ENCODE measurements around the gene SLC31A2.

The SLC31A2 gene

GRCh38 chr9:113173341-113173740 lies 22.5 kb downstream of the SLC31A2 start:
- no peaks in the 10 kb centered on the region for H3K27me3 ChIP-seq
- peaks cover 0 to 77% (median 0%) of the 10 kb centered on the region in 11 experiments; a peak in 5 of 22 replicates for H4K20me1 ChIP-seq
- no peak overlapping the region for H3K9ac ChIP-seq
- H3K36me3 ChIP-seq: peaks cover 93 to 100% (median 96%) of the 10 kb centered on the region in 11 experiments
- no peak overlapping the region for H3K4me3 ChIP-seq
- no peak overlapping the region for H3K27ac ChIP-seq
- peaks cover 0 to 15% (median 0%) of the 10 kb centered on the region in 10 experiments; a peak in 4 of 20 replicates for H3K4me1 ChIP-seq
- no peak overlapping the region for H3K4me2 ChIP-seq
- H3K9me3 ChIP-seq (replicated peaks in 1 of 11): peaks cover 0 to 16% (median 7%) of the 10 kb centered on the region in 11 experiments; a peak in 9 of 22 replicates
- TF ChIP-seq Cebpa-rat (IDR thresholded peaks at IDR 0.05): no peak

- peaks cover 0 to 16% (median 7%) of the 10 kb centered on the region in 11 experiments; a peak in 9 of 22 replicates for H3K9me3 ChIP-seq (replicated peaks in 1 of 11)
- no peak overlapping the region for H3K4me2 ChIP-seq
- no peaks in the 10 kb centered on the region for H3K27me3 ChIP-seq
- peaks cover 0 to 22% (median 0%) of the 10 kb centered on the region in 10 experiments; a peak in 4 of 20 replicates for H3K4me1 ChIP-seq
- no peak overlapping the region for H3K4me3 ChIP-seq
- peaks cover 0 to 56% (median 0%) of the 10 kb centered on the region in 11 experiments; a peak in 3 of 22 replicates for H4K20me1 ChIP-seq
- no peak overlapping the region for H3K9ac ChIP-seq
- H3K36me3 ChIP-seq: peaks cover 94 to 100% (median 97%) of the 10 kb centered on the region in 11 experiments
- peak overlapping the region in 1 of 11 experiments; percentile 21; a peak in 1 of 22 replicates for H3K27ac ChIP-seq
- no peak for TF ChIP-seq Cebpa-rat (IDR thresholded peaks at IDR 0.05)
Measured at GRCh38 chr9:113176803-113177202, 26.0 kb downstream of the SLC31A2 start.

DNA sequence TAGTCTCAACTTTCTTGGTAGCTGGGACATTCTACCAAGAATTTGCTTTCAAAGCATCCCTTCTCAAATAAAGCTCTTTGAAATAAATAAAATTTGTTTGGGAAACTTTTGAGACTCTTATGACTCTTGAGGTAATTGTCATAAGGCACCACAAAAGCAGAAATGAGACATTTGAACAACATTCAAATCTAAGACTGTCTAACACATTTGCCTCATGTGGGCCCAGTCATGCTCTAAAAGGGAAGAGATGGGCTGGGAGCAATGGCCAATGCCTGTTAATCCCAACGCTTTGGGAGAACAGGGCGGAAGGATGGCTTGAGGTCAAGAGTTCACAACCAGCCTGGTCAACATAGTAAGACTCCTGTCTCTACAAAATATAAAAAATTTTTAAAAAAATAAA lies 26.4 kb downstream of the SLC31A2 start:
- H3K4me1 ChIP-seq: peaks cover 0 to 26% (median 0%) of the 10 kb centered on the region in 10 experiments; a peak in 4 of 20 replicates
- peaks cover 0 to 56% (median 0%) of the 10 kb centered on the region in 11 experiments; a peak in 3 of 22 replicates for H4K20me1 ChIP-seq
- peak overlapping the region in 1 of 11 experiments; percentile 21; a peak in 2 of 22 replicates for H3K27ac ChIP-seq
- H3K4me2 ChIP-seq: no peak overlapping the region
- H3K9ac ChIP-seq: no peak overlapping the region
- TF ChIP-seq Cebpa-rat (IDR thresholded peaks at IDR 0.05): no peak
- H3K9me3 ChIP-seq (replicated peaks in 1 of 11): peaks cover 0 to 16% (median 6%) of the 10 kb centered on the region in 11 experiments; a peak in 9 of 22 replicates
- H3K27me3 ChIP-seq: no peaks in the 10 kb centered on the region
- H3K36me3 ChIP-seq: peaks cover 97 to 100% (median 98%) of the 10 kb centered on the region in 11 experiments
- no peak overlapping the region for H3K4me3 ChIP-seq

GRCh38 chr9:113178087-113178486 lies 27.3 kb downstream of the SLC31A2 start:
- no peaks in the 10 kb centered on the region for H3K27me3 ChIP-seq
- peaks cover 0 to 52% (median 0%) of the 10 kb centered on the region in 11 experiments; a peak in 3 of 22 replicates for H4K20me1 ChIP-seq
- no peak overlapping the region for H3K9ac ChIP-seq
- H3K4me3 ChIP-seq: no peak overlapping the region
- H3K27ac ChIP-seq: no peak overlapping the region
- H3K4me1 ChIP-seq: peaks cover 0 to 31% (median 0%) of the 10 kb centered on the region in 10 experiments; a peak in 5 of 20 replicates
- peak overlapping the region in 1 of 11 experiments; percentile 36; a peak in 1 of 22 replicates for H3K4me2 ChIP-seq
- TF ChIP-seq Cebpa-rat (IDR thresholded peaks at IDR 0.05): no peak
- peaks cover 0 to 8% (median 0%) of the 10 kb centered on the region in 11 experiments; a peak in 5 of 22 replicates for H3K9me3 ChIP-seq (replicated peaks in 1 of 11)
- peaks cover 97 to 100% (median 98%) of the 10 kb centered on the region in 11 experiments for H3K36me3 ChIP-seq

DNA sequence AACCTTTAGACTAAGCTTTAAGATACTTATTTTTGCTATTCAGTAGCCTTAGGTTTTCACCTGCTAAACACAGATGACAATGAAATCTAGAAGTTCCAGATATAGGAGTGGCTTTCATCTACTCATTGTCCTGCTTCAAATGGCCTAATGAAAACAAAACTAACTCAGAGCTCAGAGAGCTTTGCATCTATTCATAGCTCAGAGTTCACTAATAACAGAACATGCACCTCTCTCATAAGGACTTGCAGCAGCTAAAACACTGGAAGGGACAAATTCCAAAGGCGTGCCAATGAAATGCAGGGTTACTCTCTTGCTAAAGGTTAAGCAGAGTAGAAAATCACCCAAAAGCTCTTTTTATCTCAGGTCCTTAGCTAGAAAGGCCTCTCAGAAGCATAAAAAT lies 29.0 kb downstream of the SLC31A2 start:
- no peak overlapping the region for H3K27ac ChIP-seq
- no peak overlapping the region for H3K4me2 ChIP-seq
- H3K36me3 ChIP-seq: peaks cover 98 to 100% (median 100%) of the 10 kb centered on the region in 11 experiments

DNA sequence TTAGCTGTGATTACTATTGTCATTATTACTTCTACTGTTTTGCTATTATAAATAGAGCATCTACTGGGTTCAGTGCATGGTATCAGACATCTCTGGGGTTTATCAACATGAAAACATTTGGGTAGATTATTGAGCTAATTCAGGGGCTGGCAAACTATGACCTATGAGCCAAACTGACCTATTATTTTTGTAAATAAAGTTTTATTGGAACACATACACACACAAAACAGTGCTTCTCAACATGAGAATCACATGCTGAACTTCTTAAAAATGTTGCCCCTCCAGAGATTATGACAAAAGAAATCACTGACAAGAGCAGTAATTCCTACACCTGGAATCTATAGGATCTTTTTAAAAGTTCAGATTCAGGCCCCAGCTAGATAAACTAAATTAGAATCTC lies 30.4 kb downstream of the SLC31A2 start:
- H3K4me2 ChIP-seq: no peak overlapping the region
- no peak overlapping the region for H3K9ac ChIP-seq
- no peak overlapping the region for H3K4me3 ChIP-seq
- no peak overlapping the region for H3K27ac ChIP-seq
- peaks cover 99 to 100% (median 100%) of the 10 kb centered on the region in 11 experiments for H3K36me3 ChIP-seq
- TF ChIP-seq Cebpa-rat (IDR thresholded peaks at IDR 0.05): no peak
- H3K4me1 ChIP-seq: peaks cover 0 to 62% (median 0%) of the 10 kb centered on the region in 10 experiments; a peak in 6 of 20 replicates
- peaks cover 0 to 34% (median 0%) of the 10 kb centered on the region in 11 experiments; a peak in 3 of 22 replicates for H4K20me1 ChIP-seq
- no peaks in the 10 kb centered on the region for H3K27me3 ChIP-seq
- H3K9me3 ChIP-seq (replicated peaks in 1 of 11): no peaks in the 10 kb centered on the region

More for the DNA sequence above, 29.0 kb downstream of the SLC31A2 start:
- H4K20me1 ChIP-seq: peaks cover 0 to 44% (median 0%) of the 10 kb centered on the region in 11 experiments; a peak in 3 of 22 replicates
- H3K4me3 ChIP-seq: no peak overlapping the region
- no peaks in the 10 kb centered on the region for H3K27me3 ChIP-seq
- TF ChIP-seq Cebpa-rat (IDR thresholded peaks at IDR 0.05): no peak
- H3K9ac ChIP-seq: no peak overlapping the region
- H3K4me1 ChIP-seq: peaks cover 0 to 49% (median 0%) of the 10 kb centered on the region in 10 experiments; a peak in 6 of 20 replicates
- H3K9me3 ChIP-seq (replicated peaks in 1 of 11): no peaks in the 10 kb centered on the region

- Histone ChIP-seq H4K20me1 (peaks cover 0 to 5% (median 0%) of the 10 kb centered on the region in 11 experiments; a peak in 3 of 22 replicates), H3K4me3 (no peak overlapping the region), H3K4me2 (peak overlapping the region in 2 of 11 experiments; percentile 98; a peak in 3 of 22 replicates), H3K9me3 (replicated peaks in 1 of 11) (no peaks in the 10 kb centered on the region), H3K27ac (peak overlapping the region in 4 of 11 experiments; percentile 20 to 97 (median 92); a peak in 5 of 22 replicates), H3K4me1 (peaks cover 0 to 59% (median 22%) of the 10 kb centered on the region in 10 experiments; a peak in 15 of 20 replicates), H3K9ac (no peak overlapping the region), H3K36me3 (peaks cover 87 to 100% (median 100%) of the 10 kb centered on the region in 11 experiments), H3K27me3 (no peaks in the 10 kb centered on the region)
- TF ChIP-seq Cebpa-rat (IDR thresholded peaks at IDR 0.05): no peak
Measured at GRCh38 chr9:113183956-113184488, 33.2 kb downstream of the SLC31A2 start.

DNA sequence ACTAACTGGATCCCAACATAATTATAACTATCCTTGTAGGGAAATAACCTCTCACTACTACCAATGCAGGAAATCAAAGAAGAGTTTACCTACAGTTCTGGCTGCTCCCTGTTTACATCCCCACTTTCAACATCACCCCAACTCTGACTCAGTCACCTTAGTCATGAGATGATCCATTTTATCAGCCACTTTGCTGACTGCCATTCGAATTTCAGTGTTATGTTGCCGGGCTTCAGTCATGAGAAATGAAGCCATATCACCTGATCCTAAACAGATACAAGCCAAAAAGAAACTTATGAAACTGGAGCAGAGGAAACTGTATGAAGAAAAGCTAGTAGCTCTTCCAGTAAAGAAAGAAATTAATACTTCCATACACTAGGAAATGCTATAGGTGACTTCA lies 33.7 kb downstream of the SLC31A2 start:
- Histone ChIP-seq H3K27me3 (no peaks in the 10 kb centered on the region), H3K4me2 (peak overlapping the region in 3 of 11 experiments; percentile 92 to 98 (median 98); a peak in 5 of 22 replicates), H4K20me1 (peaks cover 0 to 5% (median 0%) of the 10 kb centered on the region in 11 experiments; a peak in 2 of 22 replicates), H3K9ac (no peak overlapping the region), H3K4me3 (no peak overlapping the region), H3K36me3 (peaks cover 81 to 96% (median 95%) of the 10 kb centered on the region in 11 experiments), H3K4me1 (peaks cover 0 to 59% (median 22%) of the 10 kb centered on the region in 10 experiments; a peak in 15 of 20 replicates), H3K9me3 (replicated peaks in 1 of 11) (no peaks in the 10 kb centered on the region), H3K27ac (peak overlapping the region in 5 of 11 experiments; percentile 20 to 97 (median 89); a peak in 6 of 22 replicates)
- no peak for TF ChIP-seq Cebpa-rat (IDR thresholded peaks at IDR 0.05)

- Histone ChIP-seq H3K27ac (peak overlapping the region in 5 of 11 experiments; percentile 20 to 97 (median 89); a peak in 8 of 22 replicates), H3K36me3 (peaks cover 80 to 95% (median 93%) of the 10 kb centered on the region in 11 experiments), H3K9ac (peak overlapping the region in 1 of 11 experiments; percentile 36; a peak in 2 of 22 replicates), H3K4me3 (peak overlapping the region in 3 of 10 experiments; percentile 15 to 70 (median 63); a peak in 2 of 20 replicates), H3K4me2 (peak overlapping the region in 3 of 11 experiments; percentile 92 to 98 (median 98); a peak in 6 of 22 replicates), H4K20me1 (no peaks in the 10 kb centered on the region; a peak in 2 of 22 replicates), H3K9me3 (replicated peaks in 1 of 11) (no peaks in the 10 kb centered on the region), H3K27me3 (no peaks in the 10 kb centered on the region), H3K4me1 (peaks cover 0 to 65% (median 22%) of the 10 kb centered on the region in 10 experiments; a peak in 15 of 20 replicates)
- no peak for TF ChIP-seq Cebpa-rat (IDR thresholded peaks at IDR 0.05)
Measured at GRCh38 chr9:113185271-113185670, 34.5 kb downstream of the SLC31A2 start.

All from BLaER1 treated with 17β-estradiol and CSF1 and Interleukin-3, amounts not matched to agents 10 nM and 100 nM (cell line).